Hair follicle dermal papilla cell (primary cell): ENCODE results near the gene CSHL1. TPM values are rescaled to one million over a fixed set of nuclear protein-coding genes. Genes with fewer than 3 reads are reported as not detected.

Source experiments
- small RNA-seq: library from RNA; depleted of rRNA; stranded (forward); fragments of <200 nt; gene quantifications from one replicate; pipeline ENCODE3, GENCODE V24; 2012
- total RNA-seq: library from RNA; depleted of rRNA; stranded (reverse); fragments of >200 nt; gene quantifications from 2 replicates; pipeline ENCODE4 v1.2.3, GENCODE V29; 2012

The CSHL1 gene
- total RNA-seq, result not detected in 2 replicates

DNA sequence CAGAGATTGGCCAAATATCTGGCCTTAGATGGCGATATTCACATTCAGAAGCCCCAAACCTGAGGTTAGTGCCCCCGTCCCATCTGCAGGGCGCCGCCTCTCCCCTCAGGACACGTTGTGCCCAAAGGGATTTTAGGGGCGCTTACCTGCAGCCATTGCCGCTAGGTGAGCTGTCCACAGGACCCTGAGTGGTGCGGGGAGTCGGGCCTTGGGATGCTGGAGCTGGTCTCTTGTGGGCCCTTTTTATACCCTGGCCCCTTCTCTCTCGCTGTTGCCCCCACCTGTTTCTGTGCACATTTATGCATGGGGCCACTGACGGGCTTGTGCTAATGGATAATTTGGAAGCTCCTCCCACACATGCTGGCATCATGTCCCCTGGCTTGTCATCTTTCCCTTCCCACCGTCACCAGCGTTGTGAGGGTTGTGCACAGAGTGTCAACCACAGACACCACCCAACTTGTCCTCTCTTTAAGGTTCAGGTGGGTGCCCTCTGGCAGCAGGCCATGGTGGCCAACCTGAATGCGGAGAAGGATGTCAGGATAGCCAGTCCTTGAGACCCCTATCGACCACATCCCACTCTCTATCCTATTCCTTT, at the start of gene CSHL1:
TSS of gene CSHL1 (minus strand) at position 218 of the 595 bp plus-strand sequence. CDS start at position 156, 62 bp downstream.

DNA sequence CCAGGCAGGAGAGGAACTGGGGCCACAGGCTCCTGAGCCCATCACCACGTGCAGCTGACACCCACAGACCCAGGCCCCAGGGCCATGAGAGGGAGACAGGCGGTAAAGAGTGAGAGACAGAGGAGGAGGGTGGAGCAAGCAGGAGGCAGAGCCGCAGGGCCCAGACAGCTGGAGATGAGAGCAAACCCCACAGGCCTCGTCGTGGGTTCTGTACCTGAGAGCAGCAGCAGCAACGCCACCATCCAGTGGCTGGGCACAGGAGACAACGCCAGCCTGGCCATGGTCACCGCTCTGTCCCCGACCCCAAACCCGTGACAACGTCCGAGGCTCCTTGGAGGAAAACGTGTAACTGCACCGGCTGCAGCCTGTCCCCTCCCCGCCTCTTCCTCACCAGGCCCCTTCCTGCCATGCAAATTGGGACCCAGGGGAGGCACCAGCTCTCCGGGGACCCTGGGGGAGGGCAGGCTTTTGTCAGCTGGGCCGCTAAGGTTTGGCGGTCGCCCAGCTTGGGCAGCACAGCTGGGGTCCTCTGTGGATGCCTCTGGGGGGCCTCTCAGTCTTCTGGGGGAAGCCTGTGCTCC, 21.0 kb upstream of the CSHL1 start, which contains the start of gene CD79B:
TSS of gene CD79B (minus strand) at position 351 of the 581 bp plus-strand sequence. CDS start at position 281, 70 bp downstream.

GRCh38 chr17:63918789-63919305, 7.8 kb upstream of the CSHL1 start, which contains the start of gene GH1:
TSS of gene GH1 (minus strand) at chr17:63918839. CDS start at chr17:63918776, 63 bp downstream.

GRCh38 chr17:63896524-63897354, 14.3 kb downstream of the CSHL1 start, which contains the start of gene CSH1:
TSS of gene CSH1 (minus strand) at chr17:63896574. CDS start at chr17:63896511, 63 bp downstream.

GRCh38 chr17:63881935-63882601, 29.0 kb downstream of the CSHL1 start, which contains the start of gene GH2:
TSS of gene GH2 (minus strand) at chr17:63881944. CDS start at chr17:63881801, 143 bp downstream.

DNA sequence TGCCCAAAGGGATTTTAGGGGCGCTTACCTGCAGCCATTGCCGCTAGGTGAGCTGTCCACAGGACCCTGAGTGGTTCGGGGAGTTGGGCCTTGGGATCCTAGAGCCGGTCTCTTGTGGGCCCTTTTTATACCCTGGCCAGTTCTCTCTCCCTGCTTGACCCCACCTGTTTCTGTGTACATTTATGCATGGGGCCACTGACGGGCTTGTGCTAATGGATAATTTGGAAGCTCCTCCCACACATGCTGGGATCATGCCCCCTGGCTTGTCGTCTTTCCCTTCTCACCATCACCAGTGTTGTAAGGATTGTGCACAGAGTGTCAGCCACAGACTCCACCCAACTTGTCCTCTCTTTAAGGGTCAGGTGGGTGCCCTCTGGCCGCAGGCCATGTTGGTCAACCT, 37.5 kb downstream of the CSHL1 start, which contains the start of gene CSH2:
TSS of gene CSH2 (minus strand) at position 101 of the 400 bp plus-strand sequence. CDS start at position 38, 63 bp downstream.

Small RNA genes lying within 50 kb of the gene (small RNA-seq; reads per million reads assigned to genes)
- gene AC040958.1 (not detected), gene AC127029.1 (not detected), gene GH1 (not detected)

Other genes starting within 250 kb of the CSHL1 start
- 6.8 and 10.5 TPM in 2 replicates for gene LIMD2, start 211.1 kb downstream of the CSHL1 start, total RNA-seq
- gene STRADA, start 169.5 kb downstream of the CSHL1 start, total RNA-seq, result 23.9 and 29.4 TPM in 2 replicates
- 47.6 and 51.0 TPM in 2 replicates for gene CCDC47, start 137.7 kb downstream of the CSHL1 start, total RNA-seq
- gene DDX42, start 137.1 kb downstream of the CSHL1 start, total RNA-seq, result 66.4 and 72.7 TPM in 2 replicates
- 30.3 and 36.3 TPM in 2 replicates for gene PSMC5, start 83.8 kb downstream of the CSHL1 start, total RNA-seq
- 29.5 and 44.5 TPM in 2 replicates for gene FTSJ3, start 83.6 kb downstream of the CSHL1 start, total RNA-seq
- 92.8 and 99.9 TPM in 2 replicates for gene SMARCD2, start 68.6 kb downstream of the CSHL1 start, total RNA-seq
- gene CSH2, start 37.6 kb downstream of the CSHL1 start, total RNA-seq, result not detected in 2 replicates
- gene GH2, start 29.3 kb downstream of the CSHL1 start, total RNA-seq, result not detected in 2 replicates
- gene CSH1, start 14.7 kb downstream of the CSHL1 start, total RNA-seq, result not detected in 2 replicates
- not detected in 2 replicates for gene GH1, start 7.6 kb upstream of the CSHL1 start, total RNA-seq
- gene CD79B, start 21.1 kb upstream of the CSHL1 start, total RNA-seq, result 0.16 and 0.24 TPM in 2 replicates
- under 0.01 TPM in 1 of 2 replicates, not detected in the other for gene SCN4A, start 61.7 kb upstream of the CSHL1 start, total RNA-seq
- under 0.01 TPM in 1 of 2 replicates, not detected in the other for gene PRR29, start 87.1 kb upstream of the CSHL1 start, total RNA-seq
- 0.73 and 1.5 TPM in 2 replicates for gene ICAM2, start 109.4 kb upstream of the CSHL1 start, total RNA-seq
- 8.7 and 11.2 TPM in 2 replicates for gene ERN1, start 218.9 kb upstream of the CSHL1 start, total RNA-seq